Stimulated activated CD4-positive, alpha-beta T cell treated with anti-CD3 and anti-CD28 coated beads, Interleukin-4, amount 100 ng/mL, for 48 hours (primary cell): ENCODE measurements around the gene RPL7A.

Experiments
- DNase-seq, 2 donors: peaks; one replicate each; pipeline ENCODE4 v3.0.0-alpha.2; 2020; ENCODE audit warnings: low read depth in 2 of 2

The RPL7A gene

DNA sequence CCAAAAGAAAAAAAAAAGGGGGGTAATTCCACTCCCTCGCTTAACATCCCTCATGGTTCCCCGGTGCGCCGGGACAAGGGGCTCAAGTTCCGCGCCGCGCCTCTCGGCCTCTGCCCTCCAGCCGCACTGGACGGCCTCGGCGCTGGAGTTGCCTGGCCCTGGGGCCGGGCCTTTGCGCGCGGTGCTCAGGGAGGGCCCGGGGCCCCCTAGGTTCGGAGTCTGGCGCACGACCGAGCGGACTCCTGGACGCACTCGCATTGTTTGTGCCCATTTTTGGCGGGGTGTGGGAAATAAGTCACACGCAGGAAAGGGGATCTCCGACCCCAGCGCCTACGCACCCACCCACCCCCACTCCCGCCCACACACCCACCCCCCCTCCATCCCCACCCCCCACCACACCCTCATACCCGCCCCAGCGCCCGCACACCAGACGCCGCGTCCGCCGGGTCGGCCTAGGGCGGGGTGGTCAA, 468 bp upstream of the RPL7A start:
- no peak for DNase-seq

- DNase-seq: no peak
Observed at GRCh38 chr9:133348718-133349573, 928 bp downstream of the RPL7A start.

DNA sequence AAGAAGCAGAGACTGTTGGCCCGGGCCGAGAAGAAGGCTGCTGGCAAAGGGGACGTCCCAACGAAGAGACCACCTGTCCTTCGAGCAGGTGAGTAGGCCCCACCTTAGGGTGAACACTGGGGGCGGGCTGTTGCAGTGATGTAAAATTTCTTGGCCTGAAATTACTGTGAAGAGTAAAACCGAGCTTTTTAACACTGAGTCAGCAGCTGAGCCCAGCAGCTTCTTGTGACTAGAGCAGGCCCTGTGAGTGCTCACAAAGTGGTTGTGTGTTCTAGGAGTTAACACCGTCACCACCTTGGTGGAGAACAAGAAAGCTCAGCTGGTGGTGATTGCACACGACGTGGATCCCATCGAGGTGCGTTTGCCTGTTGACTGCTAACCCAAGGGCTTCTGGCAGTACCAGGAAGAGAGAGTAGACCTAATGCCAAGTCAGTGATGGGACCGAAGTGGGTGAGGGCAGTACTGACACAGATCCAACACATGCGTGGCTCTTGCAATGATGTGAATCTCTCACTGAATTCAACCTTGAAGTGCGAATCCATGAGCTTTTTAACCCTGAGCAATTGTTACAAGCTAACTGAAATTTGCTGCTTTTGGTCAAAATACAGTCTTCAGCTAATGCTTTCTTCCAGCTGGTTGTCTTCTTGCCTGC, 2.1 kb downstream of the RPL7A start:
- DNase-seq: no peak

DNA sequence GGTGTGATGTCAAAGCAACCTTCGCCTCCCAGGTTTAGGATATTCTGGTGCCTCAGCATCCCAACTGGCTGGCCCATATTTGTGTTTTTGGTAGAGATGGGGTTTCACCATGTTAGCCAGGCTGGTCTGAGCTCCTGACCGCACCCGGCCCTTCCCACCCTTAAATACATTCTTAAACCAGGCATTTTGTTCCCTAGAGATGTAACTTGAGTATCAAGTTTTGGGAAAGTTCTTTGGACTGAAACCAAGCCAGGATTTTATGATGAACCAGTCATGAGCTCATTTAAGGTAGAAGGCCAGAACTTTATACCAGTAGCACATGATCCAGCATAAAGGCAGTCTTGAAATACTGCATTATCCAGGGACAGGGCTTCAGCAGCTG, 3.5 kb downstream of the RPL7A start:
- no peak for DNase-seq

- DNase-seq: peak in 1 of 2 donors; percentile 48
Observed at GRCh38 chr9:133351908-133352634, 4.1 kb downstream of the RPL7A start.

- DNase-seq: no peak
Observed at GRCh38 chr9:133352635-133353340, 4.8 kb downstream of the RPL7A start.

DNA sequence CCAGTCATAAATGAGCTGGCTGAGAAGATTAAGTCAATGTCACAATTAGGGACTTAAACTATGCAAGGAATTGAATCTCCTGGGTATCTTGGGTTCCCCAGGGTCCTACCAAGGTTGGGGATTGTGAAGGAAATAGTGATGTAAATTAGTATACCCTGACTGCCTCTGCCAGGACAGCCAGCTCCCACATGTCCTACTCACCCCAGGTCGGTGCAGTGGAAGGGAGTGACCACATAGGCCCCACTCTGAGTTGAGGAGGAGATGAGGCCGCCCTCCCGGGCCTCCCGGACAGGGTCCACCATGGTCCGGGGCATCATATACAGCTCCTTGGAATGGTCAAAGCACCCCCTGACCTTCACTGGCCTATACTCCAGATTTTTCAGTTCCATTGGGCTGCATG, 5.5 kb downstream of the RPL7A start:
- DNase-seq: no peak

- no peak for DNase-seq
Observed at GRCh38 chr9:133354766-133355165, 6.7 kb downstream of the RPL7A start.

- no peak for DNase-seq
Observed at GRCh38 chr9:133355881-133356357, 7.9 kb downstream of the RPL7A start.

DNA sequence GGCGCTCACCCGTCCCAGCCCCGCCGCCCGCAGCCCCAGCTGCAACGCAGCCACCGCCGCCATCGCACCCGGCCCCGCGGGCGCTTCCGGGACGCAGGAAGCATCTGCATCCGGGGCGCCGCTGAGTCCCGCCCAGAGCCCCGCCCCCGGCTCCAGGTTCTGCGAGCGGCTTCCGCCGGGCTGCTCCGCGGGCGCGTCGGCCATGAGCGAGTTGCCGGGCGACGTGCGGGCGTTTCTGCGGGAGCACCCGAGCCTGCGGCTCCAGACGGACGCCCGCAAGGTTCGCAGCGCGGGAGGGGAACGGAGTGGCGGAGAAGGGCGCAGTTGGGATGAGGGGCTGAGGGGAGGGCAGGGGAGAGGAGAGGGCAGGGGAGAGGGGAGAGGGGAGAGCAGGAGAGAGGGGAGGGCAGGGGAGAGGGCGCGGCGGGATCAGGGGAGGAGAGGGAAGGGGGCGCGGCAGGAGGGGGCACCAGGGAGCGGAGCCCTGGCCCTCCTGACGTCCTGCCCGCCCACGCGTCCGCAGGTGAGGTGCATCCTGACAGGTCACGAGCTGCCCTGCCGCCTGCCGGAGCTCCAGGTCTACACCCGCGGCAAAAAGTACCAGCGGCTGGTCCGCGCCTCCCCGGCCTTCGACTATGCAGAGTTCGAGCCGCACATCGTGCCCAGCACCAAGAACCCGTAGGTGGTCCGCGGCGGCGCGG, 8.5 kb downstream of the RPL7A start, which contains the start of the genes SURF1 and SURF2:
TSS of gene SURF1 (minus strand) at position 97 of the 701 bp plus-strand sequence. CDS start at position 63, 34 bp downstream.
TSS of gene SURF2 (plus strand) at position 160 of the 701 bp plus-strand sequence. CDS start at position 203, 43 bp downstream.
- DNase-seq: peak; percentile 90 to 91

GRCh38 chr9:133357656-133358055, 9.6 kb downstream of the RPL7A start:
- DNase-seq: no peak

DNA sequence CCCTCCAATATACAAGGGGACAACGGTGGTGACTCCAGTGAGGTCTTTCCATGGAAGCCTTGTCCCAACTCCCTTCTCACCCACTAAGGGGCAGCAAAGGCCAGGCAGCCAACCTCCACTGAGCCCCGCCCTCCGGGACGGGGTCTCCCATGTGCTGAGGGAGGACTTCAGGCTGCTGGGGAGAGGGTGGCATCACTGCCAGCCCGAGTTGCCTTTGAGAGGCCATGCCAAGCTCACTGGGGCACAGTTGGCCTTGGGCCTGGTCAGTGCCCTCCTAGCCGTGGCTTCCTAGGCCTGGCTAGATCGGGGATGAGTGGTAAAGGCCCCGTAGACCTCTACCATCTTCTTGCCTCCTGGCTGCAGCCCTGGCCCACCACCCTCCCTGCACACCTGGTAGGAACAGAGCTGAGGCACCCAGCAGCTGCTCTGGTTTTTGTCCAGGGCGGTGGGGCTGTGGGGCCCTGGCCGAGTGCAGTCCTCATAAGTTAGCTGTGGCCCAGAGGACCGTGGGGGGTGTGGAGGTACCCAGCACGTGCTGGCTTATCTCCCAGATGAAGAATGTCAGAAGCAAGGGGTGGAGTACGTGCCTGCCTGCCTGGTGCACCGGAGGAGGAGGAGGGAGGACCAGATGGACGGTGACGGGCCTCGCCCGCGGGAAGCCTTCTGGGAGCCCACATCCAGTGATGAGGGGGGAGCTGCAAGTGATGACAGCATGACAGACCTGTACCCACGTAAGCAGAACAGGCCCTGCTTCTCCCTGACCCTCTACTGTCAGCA, 11.6 kb downstream of the RPL7A start:
- no peak for DNase-seq

DNA sequence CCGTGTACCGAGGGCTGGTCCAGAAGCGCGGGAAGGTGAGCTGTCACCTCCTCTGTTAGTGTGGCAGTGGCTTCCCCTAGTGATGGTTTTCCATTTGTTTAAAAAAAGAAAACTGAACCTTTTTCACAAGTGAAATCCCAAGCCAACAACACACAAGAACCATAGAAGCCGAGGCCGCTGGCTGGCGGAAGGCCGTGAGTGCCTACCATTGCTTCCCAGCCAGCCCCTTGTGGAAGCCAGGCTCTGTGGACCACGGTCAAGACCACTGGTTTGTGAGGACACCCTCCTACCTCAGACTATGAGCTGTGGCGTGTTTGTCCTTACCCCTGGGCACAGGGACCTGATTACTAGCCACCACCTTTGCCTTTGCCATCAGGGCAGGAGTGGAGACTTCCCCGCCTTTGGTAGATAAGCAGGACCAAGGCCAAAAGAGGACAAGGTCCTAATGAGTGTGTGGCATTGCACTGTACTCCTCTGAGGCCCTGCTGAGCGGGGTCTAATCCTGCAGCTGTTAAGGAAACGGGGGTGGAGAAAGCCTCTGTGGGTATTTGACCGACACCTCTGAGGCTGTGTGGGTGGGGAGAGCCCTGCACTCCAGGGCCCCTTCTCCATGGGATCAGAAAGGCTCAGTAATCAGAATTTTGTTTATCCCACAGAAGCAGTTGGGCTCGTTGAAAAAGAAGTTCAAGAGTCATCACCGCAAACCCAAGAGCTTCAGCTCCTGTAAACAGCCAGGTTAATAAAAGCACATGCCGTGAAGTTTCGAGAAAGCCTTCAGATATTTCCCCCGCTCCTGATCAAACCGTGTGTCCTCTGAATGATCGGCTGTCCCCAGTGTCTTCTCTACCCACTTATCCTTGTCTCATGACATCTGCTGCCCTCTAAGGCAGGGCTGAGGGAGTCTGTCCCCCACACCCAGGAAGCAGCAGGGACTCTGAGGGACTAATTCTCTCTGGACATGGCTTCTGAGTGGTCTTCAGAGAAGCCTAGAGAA, 12.7 kb downstream of the RPL7A start:
- no peak for DNase-seq

DNA sequence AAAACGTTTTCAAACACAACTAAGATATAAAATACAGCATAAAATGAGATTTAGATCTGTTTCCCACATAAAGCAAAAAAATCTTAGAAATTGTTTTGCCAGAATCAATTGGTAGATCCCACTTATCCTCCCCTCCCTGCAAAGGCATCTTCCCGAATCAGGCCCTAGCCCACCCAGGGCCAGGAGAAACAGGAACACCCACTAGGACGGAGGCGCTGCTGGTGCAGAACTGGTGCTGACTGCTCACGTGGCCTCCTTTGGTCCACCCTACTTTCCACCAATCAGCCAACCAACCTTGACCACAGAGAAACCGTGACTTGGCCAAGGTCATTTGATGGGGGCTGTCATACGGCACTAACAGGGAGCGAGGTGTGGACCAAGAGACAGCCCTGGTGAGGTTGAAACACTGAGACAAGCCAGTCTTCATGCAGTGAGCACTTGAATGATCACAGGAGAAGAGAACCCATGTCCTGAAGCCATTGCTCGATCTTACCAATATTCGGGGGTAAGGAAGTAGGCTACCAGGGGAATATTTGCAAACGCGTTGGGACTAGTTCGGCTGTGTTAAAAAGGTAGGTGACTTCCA, 13.6 kb downstream of the RPL7A start:
- no peak for DNase-seq

GRCh38 chr9:133362359-133363044, 14.5 kb downstream of the RPL7A start:
- no peak for DNase-seq

- no peak for DNase-seq
Observed at GRCh38 chr9:133366435-133366834, 18.4 kb downstream of the RPL7A start.

- no peak for DNase-seq
Observed at GRCh38 chr9:133367221-133367620, 19.2 kb downstream of the RPL7A start.

GRCh38 chr9:133367778-133368177, 19.8 kb downstream of the RPL7A start:
- no peak for DNase-seq
